Frontal cortex (tissue), 4 donors: ENCODE results near the gene WASF2. TPM values are rescaled to one million over a fixed set of nuclear protein-coding genes. Genes with fewer than 3 reads are reported as not detected.

Source experiments
- DNase-seq, 2 donors: peaks; one replicate each; pipeline ENCODE4 v3.0.0; 2012; ENCODE audit warnings: low spot score in 2 of 2
- FAIRE-seq: peaks from 2 replicates; lab custom pipeline; 2012; peaks lifted over from hg19 to GRCh38; lab: Jason Lieb, UNC
- total RNA-seq: library from RNA; depleted of rRNA; stranded (reverse); fragments of >200 nt; gene quantifications from one replicate; pipeline ENCODE4 v1.2.3, GENCODE V29; 2014
- donor health status: control.
- donor health status: control.
- donor health status: control.

WASF2 gene
- total RNA-seq, 1 donor from 2014 or later: 4.5 TPM

DNA sequence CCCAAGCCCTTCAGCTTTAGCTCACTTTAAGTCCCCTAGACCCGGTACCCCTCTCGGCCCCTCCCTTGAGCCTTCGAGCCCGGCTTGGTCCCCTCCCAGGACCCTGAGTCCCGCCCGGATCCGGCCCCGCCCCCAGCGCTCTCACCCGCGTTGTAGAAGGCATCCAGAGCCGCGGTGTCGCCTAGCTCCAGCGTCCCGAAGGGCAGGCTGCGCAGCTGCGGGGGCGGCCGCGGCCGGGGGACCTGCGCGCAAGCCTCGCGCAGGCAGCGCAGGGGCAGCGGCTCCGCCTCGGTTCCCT, 123.9 kb downstream of the WASF2 start:
- FAIRE-seq (no peak), DNase-seq (peak; percentile 64 to 76)

DNA sequence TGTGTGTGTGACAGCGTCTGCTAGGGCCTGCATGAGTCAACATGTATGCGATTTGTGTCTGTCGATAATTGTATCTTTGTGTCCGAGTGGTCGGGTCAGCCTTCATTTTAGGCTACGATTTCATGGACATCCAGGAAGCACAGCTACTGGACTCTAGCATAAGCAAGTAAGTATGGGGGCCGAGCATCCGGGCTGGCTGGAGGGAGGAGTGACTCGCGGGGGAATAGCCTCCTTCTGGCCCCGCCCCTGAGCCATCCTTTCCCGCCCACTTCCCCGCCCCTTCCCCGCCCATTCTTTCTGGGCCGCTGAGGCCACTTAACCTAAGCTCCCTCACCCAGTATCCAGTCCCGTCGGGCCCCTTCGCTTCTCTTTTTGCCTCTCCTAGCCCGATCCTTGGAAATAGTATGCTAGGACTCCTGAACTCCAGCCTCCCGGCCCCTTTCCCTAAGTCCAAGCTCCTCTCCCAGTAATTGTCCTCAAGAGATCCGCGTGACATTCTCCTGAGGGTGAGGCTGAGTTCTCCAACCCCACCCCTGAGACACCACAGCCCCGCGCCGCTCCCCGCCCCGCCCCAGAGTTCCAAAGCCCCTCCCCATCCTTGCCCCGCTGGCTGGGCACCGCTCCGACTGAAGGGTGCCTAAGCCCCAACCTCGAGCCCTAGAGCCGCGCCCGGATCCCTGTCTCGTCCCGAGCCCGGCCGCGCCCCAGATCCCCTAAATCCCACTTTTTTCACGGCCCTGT, 124.4 kb downstream of the WASF2 start:
- DNase-seq: peak; percentile 90 to 96
- no peak for FAIRE-seq

DNA sequence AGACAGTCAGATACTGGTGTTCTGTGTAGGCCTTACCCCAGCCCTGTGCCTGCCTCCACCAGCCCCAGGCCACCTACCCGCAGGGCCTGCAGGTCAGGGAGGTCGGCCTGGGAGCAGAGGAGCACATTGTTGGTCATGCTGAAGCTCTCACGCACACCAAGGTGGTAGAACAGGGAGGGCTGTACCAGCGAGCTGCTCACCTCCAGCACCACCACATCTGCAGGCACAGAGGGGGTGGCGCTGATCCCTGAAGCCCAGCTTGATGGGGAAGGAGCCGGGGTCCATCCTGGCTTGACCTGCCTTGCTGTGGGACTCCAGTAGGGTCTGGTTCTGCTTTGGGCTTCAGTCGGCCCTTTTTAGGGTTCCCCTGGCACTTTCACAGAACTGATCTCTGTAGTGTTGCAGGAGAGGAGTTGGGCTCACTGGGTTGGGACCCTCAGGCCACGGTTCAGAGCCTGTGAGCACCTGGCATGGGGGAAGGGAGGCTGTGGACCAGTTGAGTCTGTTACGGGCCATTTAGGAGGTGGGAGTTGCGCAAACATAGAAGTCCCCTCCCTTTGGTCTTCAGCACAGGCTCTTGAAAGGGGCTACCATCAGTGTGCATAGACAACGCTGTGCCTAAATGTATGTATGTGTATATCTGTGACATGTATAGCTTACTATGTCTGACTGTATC, 125.1 kb downstream of the WASF2 start:
- no peak for FAIRE-seq
- no peak for DNase-seq

DNA sequence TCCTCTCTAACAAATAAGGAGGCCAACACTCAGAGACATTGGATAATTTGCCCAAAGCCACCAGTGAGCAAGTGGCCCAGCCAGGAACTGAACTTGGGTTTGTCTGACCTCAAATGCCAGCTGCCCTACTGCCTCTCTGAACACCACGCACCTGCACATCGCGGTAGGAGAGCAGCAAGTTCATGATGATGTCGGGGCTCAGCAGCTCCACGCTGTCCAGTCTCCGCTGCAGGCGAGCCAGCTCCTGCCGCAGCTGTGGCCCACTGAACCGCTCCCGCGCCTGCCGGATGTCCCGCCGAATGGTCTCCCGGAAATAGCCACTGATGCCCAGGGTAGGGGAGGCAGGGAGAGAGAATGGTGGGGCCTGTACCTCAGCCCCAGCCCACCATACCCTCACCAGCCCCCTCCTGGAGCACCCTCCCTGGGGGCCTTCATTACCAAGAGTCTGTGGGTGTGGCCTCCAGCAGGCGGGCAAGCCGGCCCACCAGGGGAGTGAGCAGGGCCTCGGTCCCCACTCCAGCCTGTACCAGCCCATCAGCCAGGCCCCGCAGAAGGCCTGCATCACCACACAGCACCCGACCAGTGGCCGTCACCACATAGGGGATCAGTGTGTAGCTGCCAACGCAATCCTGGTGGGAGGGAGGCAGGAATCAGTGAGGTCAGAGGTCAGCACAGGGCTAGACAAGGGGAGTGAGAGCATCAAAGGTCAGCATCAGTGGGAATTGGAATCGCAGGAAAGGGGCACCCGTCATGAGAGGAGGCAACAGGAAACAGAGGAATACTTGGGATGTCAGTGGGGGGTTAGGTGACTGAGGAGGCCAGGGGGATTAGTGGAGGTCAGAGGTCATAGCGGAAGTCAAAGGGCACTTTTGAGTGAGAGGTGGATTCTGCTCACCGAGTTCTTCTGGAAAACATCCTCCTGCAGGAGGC, 125.9 kb downstream of the WASF2 start:
- FAIRE-seq (no peak), DNase-seq (no peak)

DNA sequence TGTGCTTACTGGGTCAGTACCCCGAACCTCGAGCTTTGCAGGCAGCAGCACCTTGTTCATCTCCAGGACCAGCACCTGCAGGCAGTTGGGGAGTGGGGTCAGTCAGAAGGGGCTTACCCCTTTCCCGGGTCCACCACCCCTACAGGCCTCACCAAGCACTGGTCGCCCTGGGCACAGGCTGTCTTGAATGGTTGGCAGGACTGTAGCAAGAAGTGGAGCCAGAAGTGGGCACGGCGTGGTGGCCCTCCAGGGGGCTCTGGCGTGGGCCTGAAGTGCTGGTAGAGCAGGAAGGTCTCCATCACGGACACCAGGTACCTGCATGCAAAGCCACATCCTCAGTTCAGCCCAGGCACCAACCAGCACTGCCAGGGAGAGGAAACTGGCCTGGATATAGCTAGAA, 128.4 kb downstream of the WASF2 start:
- FAIRE-seq (no peak), DNase-seq (no peak)

DNA sequence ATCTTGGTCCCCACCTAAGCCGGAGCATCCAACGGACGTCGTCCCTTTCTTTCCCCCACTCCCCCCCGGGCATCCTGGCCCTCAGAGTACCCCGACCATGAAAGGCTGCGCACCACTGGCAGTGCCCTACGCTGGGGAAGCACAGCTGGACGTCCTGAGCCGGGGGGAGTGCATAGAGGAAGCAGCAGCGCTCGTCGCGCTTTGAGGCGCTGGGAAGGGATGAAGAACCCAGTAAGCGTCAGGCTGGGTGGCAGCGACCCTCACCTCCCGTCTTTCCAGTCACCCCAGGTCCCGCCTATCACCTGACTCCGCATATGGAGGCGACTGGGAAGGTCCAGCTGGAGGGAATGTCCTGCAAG, 128.9 kb downstream of the WASF2 start:
- no peak for FAIRE-seq
- no peak for DNase-seq

DNA sequence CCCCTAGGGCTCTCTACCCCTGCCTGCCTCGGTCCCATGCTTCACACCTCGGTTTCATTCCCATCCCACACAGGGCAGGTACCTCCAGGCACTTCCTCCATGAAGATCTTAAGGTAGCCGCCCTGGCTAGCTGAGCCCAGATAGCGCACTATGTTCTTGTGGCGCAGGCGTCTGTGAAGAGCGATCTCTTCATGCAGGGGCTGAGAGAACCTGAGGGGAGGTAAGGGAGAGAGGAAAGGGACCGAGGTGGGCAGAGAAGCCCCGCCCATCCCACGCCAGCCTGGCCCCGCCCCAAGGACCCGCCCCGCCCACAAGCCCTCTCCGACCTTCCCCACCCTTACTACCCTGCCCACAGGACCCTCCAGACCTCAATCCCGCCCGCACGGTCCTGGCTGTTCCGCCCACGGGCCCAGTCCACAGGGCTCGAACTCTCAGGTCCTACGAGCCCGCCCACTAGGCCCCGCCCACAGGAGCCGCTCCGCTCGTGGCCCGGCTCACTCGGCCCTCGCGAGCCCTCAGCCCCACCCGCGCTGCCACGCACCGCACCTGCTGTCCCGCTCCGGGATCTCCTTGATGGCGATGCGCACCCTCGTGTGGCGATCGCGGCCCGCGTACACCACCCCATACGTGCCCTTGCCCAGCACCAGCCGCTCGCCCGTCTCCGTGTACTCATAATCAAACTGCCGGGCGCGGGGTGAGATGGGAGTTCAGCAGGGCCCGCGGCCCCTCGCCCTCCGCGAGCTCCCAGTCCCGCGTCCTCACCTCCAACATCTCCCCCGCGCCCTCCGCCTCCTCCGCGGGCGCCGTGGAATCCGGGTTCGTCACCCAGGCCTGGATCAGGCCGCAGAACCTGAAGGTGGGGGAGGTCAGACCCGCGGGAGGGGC, 129.6 kb downstream of the WASF2 start:
- DNase-seq (peak in 1 of 2 donors; percentile 80), FAIRE-seq (no peak)

DNA sequence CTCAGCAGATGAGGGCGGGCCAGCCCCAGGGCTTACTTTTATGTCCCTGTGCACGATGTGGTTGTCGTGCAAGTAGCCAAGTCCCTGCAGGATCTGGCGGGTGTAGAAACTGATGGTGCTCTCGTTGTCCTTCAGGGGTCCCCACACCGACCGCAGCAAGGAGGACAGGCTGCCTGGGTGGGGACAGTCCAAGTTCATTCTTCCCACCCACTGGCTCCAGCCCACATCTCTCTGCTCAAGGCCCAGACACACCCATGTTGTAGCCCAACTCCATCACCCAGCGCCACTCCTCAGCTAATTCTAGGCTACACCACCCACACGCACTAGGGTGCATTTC, 130.2 kb downstream of the WASF2 start:
- DNase-seq: no peak
- FAIRE-seq: no peak

DNA sequence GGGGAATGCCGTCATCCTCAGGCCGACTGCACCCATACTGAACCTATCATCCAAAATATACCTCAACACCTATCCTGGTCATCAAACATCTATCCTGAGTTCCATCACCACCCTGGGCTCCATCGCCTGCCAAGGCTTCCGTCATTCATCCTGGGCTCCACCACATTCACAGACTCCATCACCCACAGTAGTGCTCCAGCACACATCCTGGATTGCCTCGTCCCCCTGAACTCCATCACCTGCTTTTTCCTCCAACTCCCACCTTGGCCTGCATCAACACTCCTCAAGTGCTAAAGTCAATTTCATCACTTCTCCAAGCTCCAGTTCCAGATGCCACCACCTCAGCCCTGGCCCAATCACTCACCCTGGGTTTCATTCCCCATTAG, 131.0 kb downstream of the WASF2 start:
- FAIRE-seq (no peak), DNase-seq (no peak)

DNA sequence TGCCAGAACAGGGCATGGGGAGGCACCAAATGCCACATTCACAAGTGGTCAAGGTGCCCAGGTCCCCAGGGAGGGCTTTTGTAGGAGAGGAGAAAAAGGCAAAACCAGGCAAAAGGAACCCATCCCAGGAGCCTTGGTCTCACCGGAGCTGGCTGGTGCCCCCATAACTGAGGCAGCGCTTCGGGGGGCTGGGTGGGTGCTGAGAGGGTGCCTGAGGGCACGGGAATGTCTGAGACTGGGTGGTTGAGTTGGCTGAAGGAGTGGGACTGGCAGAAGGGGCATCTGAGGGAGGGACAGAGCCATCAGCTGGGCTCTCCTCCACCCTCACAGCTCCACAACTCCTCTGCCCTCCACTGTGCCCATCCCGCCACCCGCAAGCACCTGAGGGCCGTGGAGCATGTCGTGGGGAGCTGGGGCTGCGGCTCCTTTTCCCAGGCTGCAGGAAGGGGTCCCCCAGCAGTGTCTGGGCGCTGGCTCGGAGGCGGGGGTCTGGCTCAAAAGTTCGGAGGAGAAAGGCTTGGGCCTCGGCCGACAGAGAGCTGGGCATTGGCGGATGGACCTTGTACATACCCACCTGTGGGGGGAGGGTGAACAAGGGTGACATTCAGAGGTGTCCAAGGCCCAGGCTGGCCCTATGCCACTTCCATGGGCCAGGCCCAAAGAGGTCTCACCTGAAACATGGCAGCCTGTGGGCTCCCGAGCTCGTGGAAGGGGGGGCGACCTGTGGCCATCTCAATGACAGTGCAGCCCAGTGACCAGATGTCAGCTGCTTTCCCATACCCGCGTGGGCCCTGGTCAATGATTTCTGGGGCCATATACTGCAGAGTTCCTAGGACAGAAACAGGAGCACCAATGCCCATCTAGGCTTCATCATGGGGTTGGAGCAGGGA, 131.7 kb downstream of the WASF2 start:
- no peak for FAIRE-seq
- no peak for DNase-seq

DNA sequence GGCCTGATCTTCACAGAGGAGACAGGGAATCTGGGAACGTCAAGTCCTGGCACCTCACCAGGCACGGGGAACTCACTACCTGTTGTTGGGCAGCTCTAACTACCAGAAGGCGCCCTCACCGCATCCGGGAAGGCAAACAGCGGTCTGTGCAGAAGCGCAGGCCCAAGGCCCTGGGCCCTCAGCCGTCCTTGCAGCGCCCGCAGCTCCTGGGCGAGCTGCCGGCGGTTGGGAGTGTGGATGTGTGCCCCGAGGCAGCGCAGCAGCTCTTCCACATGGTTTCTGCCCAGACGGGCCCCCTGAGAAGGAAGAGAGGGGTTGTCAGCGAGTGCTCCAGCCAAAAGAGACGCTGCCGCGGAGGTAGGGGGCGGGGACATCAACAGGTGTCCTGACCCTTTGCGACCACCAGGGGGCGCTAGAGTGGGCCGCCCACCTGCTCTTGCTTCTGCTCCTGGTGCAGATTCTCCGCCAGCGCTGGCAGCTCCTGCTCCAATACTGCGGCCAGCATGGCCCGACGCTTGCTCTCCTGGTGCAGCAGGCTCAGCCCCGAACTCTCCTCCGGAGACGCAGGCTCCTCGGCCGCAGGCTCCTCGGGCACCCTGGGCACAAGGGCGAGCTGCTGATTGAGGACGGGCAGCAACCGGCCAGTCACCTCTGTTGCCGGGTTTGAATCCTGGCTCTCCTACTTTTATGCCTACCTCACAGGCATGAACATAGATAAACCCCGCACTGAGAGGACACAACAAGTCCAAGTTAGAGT, 132.5 kb downstream of the WASF2 start:
- FAIRE-seq (no peak), DNase-seq (peak; percentile 85 to 93)

DNA sequence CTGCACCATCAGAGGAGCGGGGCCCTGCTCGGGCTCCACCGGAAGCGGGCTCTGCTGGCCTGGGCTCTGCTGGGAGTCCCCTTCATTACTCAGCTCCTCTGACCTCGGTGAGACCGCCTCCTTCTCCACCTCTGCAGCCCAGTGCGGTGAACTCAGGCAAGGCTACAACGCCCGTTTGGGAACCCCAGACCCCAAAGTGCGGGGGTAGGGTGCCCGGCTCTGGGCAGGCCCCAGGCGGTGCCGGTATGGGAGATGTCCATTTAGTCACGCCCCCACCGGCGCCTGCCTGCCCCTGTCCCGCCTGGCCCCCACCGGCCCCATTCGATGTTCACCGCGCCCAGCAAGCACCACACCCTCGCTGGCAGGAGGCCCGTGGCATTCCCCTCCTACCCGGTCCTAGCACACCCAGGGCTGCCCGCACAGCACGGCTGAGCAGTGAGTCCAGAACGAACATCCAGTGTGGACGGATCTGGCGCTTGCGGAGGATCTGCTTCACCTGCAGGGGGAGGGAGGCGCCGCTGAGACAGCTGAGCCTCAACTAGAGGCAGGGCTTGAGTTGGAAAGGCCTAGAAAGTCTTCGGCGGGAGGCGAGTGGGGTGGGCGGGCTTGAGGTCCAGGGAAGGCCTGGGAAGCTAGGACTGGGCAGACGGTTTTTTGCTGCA, 133.2 kb downstream of the WASF2 start:
- FAIRE-seq (no peak), DNase-seq (no peak)

DNA sequence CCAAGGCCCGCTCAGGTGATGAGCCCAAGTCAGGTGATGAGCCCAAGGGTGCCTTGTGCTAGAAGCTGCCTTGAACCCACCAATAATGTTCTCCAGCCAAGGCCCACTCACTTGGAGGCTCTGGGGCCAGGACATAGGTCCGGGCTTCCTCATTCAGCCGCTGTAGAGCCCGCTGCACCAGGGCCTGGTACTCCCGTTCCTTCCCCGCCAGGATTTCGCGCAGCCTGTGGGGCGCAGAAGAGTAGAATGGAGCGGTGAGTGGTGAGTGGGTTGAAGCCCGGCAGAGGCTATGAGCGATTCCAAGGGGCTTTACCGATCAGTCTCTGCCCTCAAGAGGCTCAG, 133.7 kb downstream of the WASF2 start:
- FAIRE-seq: no peak
- no peak for DNase-seq

DNA sequence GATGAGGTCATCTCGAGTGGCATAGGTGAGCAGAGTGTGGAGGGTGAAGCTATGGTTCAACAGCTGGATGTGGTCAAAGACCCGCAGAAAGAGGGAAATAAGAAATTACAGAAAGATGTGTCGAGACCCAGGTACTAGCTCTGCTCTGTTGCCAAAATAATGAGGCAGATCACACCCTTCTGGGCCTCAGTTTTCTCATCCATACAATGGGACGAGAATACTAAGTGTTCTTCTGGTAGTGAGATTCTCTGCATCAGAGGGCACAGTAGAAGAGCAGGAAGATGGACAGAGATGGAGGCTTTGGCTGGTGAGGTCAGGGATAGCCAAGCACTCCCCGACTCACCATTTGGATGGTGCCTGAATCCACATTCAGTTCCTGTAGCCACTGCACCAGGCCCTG, 134.3 kb downstream of the WASF2 start:
- DNase-seq (no peak), FAIRE-seq (no peak)
